Measurements from ENCODE around the gene MLIP. TPM values are rescaled to one million over a fixed set of nuclear protein-coding genes. Genes with fewer than 3 reads are reported as not detected.

Gene MLIP
- total and polyA plus RNA-seq, 7 experiments from 2014 or later, result not detected

DNA sequence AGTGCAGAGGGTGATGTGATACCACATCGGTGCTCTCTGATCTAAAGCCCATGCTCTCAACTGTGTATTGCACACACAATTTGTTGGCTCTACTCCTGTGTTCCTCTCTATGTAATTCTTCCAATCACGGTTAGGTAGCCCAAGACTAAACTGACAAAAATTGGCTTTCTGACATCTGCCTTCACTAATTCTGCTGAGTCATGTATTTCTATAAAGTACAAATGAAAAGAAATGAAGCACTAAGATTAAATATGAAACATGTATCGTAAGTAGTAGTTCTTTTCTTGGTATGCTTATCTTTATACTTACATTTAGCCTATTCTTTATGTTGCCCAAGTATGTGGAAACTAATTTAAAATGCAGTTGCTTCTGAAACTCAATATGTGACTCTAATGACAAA is 7.7 kb upstream of the MLIP start:
- no peaks in the 10 kb centered on the region for H3K4me1 ChIP-seq (ENCODE audit: control insufficient read depth in 2 of 2, insufficient read depth in 2 of 2, low read length in 2 of 2)
- peaks cover 0 to 7% (median 0%) of the 10 kb centered on the region in 11 donors for H3K9me3 Mint-ChIP-seq
- H3K27ac Mint-ChIP-seq, result no peak overlapping the region
- no peaks in the 10 kb centered on the region for H3K4me1 Mint-ChIP-seq
- no peaks in the 10 kb centered on the region for H3K36me3 Mint-ChIP-seq
- POLR2A ChIA-PET, result no interaction called here
- H3K36me3 ChIP-seq (ENCODE audit: control insufficient read depth in 2 of 3, insufficient read depth in 3 of 3, low read length in 3 of 3), result no peaks in the 10 kb centered on the region
- no peak overlapping the region for H3K4me3 ChIP-seq (ENCODE audit: low read length)
- no peak overlapping the region for H3K27ac ChIP-seq (ENCODE audit: low read depth, low read length)
- H3K9me3 ChIP-seq (ENCODE audit: control insufficient read depth in 2 of 3, low read length in 3 of 3), result no peaks in the 10 kb centered on the region
- H3K4me3 Mint-ChIP-seq, result no peak overlapping the region
- intact Hi-C loops (cut with micrococcal nuclease), result no loop called here
- no peak for DNase-seq
- no peak for ATAC-seq
- CTCF ChIA-PET, result no interaction called here
- no peaks in the 10 kb centered on the region for H3K27me3 ChIP-seq (ENCODE audit: control insufficient read depth in 2 of 2, insufficient read depth in 2 of 2, low read length in 2 of 2)
- H3K27me3 Mint-ChIP-seq, result peaks cover 0 to 4% (median 0%) of the 10 kb centered on the region in 5 donors

DNA sequence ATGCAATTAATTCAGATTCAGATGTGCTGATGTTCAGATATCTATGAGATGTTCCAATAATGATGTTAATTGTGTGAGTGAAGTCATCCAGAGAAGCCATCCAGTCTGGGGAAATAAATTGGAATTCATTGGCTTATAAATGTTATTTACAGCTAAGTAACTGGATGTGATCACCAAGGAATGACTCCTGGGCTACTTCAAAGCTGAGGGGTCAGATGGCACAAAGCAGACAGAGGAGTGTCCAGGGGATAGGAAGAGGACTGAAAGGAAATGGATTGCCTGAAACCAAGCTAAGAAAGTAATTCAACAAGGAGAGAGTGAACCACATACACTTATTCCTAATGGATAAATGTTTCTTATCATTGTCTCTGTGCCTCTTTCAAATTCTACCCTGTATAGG is 4.5 kb upstream of the MLIP start:
- ATAC-seq (no peak), DNase-seq (no peak)
- CTCF ChIA-PET, result no interaction called here
- Histone ChIP-seq H3K27ac (ENCODE audit: low read depth, low read length) (no peak overlapping the region), H3K4me1 (ENCODE audit: control insufficient read depth in 2 of 2, insufficient read depth in 2 of 2, low read length in 2 of 2) (no peaks in the 10 kb centered on the region), H3K4me3 (ENCODE audit: low read length) (no peak overlapping the region), H3K36me3 (ENCODE audit: control insufficient read depth in 2 of 3, insufficient read depth in 3 of 3, low read length in 3 of 3) (no peaks in the 10 kb centered on the region), H3K27me3 (ENCODE audit: control insufficient read depth in 2 of 2, insufficient read depth in 2 of 2, low read length in 2 of 2) (no peaks in the 10 kb centered on the region), H3K9me3 (ENCODE audit: control insufficient read depth in 2 of 3, low read length in 3 of 3) (no peaks in the 10 kb centered on the region)
- H3K4me3 Mint-ChIP-seq, result no peak overlapping the region
- H3K27me3 Mint-ChIP-seq, result peaks cover 0 to 4% (median 0%) of the 10 kb centered on the region in 5 donors
- H3K9me3 Mint-ChIP-seq, result peaks cover 0 to 7% (median 0%) of the 10 kb centered on the region in 11 donors
- POLR2A ChIA-PET, result no interaction called here
- H3K27ac Mint-ChIP-seq, result no peak overlapping the region
- H3K4me1 Mint-ChIP-seq, result no peaks in the 10 kb centered on the region
- intact Hi-C loops (cut with micrococcal nuclease), result no loop called here
- H3K36me3 Mint-ChIP-seq, result no peaks in the 10 kb centered on the region

DNA sequence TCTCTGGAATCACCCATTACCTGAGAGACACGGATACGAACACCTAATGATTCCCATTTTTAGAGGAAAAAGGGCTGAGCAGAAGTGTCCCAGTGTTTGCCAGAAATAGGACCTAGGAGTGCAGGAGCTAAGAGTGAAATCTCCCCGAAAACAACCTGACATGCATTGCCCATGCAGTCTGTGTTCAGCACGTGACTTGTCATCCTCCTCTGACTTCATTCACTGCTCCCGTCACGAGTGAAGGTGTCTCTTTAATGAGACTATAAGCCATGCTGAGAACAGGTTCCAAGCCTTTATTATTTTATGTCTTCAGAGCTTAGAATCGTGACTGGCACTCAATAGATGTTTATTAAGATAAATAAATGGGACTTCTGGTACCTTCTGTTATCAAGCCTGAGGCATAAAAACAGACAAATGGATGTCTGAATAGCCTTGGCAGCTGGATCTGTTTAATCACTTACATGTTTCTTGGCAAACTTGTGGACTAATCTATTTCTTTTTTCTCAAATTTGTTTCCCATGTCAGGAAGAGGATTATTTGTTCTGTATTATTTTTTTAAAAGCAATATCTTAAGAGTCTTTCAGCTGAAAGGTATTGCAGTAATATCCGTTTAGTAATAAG is 3.7 kb upstream of the MLIP start:
- no peaks in the 10 kb centered on the region for H3K27me3 ChIP-seq (ENCODE audit: control insufficient read depth in 2 of 2, insufficient read depth in 2 of 2, low read length in 2 of 2)
- H3K27ac ChIP-seq (ENCODE audit: low read depth, low read length), result no peak overlapping the region
- ChIA-PET CTCF (no interaction called here), POLR2A (no interaction called here)
- Mint-ChIP-seq H3K36me3 (no peaks in the 10 kb centered on the region), H3K4me3 (no peak overlapping the region), H3K27me3 (no peaks in the 10 kb centered on the region), H3K9me3 (peaks cover 0 to 7% (median 0%) of the 10 kb centered on the region in 11 donors), H3K4me1 (no peaks in the 10 kb centered on the region), H3K27ac (no peak overlapping the region)
- H3K4me1 ChIP-seq (ENCODE audit: control insufficient read depth in 2 of 2, insufficient read depth in 2 of 2, low read length in 2 of 2), result no peaks in the 10 kb centered on the region
- H3K36me3 ChIP-seq (ENCODE audit: control insufficient read depth in 2 of 3, insufficient read depth in 3 of 3, low read length in 3 of 3), result no peaks in the 10 kb centered on the region
- no peak overlapping the region for H3K4me3 ChIP-seq (ENCODE audit: low read length)
- no peaks in the 10 kb centered on the region for H3K9me3 ChIP-seq (ENCODE audit: control insufficient read depth in 2 of 3, low read length in 3 of 3)
- DNase-seq (no peak), ATAC-seq (no peak)
- intact Hi-C loops (cut with micrococcal nuclease), result no loop called here

DNA sequence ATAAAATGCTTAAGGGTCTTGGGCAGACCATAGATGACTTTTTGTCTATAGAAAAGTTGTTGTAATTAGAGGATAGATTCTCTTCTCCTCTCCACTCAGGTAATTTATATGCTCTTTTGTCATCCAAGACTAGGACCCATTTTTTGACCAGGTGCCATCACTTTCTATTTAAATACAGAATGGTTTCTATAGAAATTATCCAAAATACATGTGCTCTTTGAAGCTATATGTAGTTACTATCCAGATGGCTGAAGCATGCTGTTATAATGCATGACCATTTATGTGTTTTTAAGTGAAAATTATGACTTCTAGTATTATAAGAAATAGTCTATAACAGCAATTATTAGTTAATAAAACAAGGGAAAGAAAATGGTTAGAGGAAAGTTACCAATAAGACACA is 3.0 kb upstream of the MLIP start:
- H3K36me3 ChIP-seq (ENCODE audit: control insufficient read depth in 2 of 3, insufficient read depth in 3 of 3, low read length in 3 of 3), result no peaks in the 10 kb centered on the region
- H3K36me3 Mint-ChIP-seq, result no peaks in the 10 kb centered on the region
- no peaks in the 10 kb centered on the region for H3K4me1 ChIP-seq (ENCODE audit: control insufficient read depth in 2 of 2, insufficient read depth in 2 of 2, low read length in 2 of 2)
- ATAC-seq (no peak), DNase-seq (no peak)
- H3K27ac ChIP-seq (ENCODE audit: low read depth, low read length), result no peak overlapping the region
- POLR2A ChIA-PET, result no interaction called here
- H3K4me1 Mint-ChIP-seq, result no peaks in the 10 kb centered on the region
- intact Hi-C loops (cut with micrococcal nuclease), result no loop called here
- CTCF ChIA-PET, result no interaction called here
- H3K27me3 ChIP-seq (ENCODE audit: control insufficient read depth in 2 of 2, insufficient read depth in 2 of 2, low read length in 2 of 2), result no peaks in the 10 kb centered on the region
- H3K27ac Mint-ChIP-seq, result no peak overlapping the region
- H3K9me3 ChIP-seq (ENCODE audit: control insufficient read depth in 2 of 3, low read length in 3 of 3), result no peaks in the 10 kb centered on the region
- no peak overlapping the region for H3K4me3 Mint-ChIP-seq
- H3K27me3 Mint-ChIP-seq, result no peaks in the 10 kb centered on the region
- peaks cover 0 to 7% (median 0%) of the 10 kb centered on the region in 11 donors for H3K9me3 Mint-ChIP-seq
- no peak overlapping the region for H3K4me3 ChIP-seq (ENCODE audit: low read length)

DNA sequence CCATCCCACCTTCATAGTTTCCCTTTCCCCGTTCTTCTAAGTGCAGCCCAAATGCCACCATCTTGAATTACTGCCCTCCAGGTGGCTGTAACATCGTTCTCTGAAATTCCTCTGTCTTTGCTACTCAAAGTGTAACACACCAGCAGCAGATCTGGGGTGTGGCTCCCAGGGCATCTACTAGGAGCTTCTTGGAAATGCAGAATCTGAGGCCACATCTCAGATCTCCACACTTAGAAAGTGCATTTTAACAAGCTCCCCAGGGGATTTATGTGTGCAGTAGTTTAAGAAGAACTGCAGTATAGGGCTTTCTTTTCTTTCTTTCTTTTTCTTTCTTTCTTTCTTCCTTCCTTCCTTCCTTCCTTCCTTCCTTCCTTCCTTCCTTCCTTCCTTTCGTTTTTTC is 1.7 kb upstream of the MLIP start:
- intact Hi-C loops (cut with micrococcal nuclease), result no loop called here

DNA sequence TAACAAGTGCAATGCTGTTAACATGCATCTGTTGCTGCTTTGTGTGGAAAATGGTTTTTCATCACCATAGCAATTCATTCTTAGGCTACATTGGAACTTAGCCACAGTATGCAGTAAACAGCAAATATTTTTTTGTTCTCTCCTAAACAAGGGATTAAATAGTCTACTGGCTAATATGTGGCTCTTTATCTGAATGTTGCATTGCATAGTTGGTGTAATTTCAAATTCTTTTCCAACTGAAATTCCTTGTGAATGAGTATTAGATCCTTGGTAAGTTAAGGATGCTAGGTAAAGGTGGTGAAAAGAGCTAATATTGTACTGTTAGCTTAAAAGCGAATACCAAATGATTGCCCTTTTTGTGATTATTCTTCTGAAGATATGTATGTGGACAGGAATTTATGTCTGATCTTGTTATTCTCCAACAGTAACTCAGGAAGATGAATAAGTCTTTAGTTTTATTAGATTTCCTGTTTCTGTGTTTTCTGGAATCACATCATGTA is 958 bp downstream of the MLIP start:
- Histone ChIP-seq H3K36me3 (ENCODE audit: control insufficient read depth in 2 of 3, insufficient read depth in 3 of 3, low read length in 3 of 3) (no peaks in the 10 kb centered on the region), H3K4me1 (ENCODE audit: control insufficient read depth in 2 of 2, insufficient read depth in 2 of 2, low read length in 2 of 2) (no peaks in the 10 kb centered on the region), H3K27ac (ENCODE audit: low read depth, low read length) (no peak overlapping the region), H3K4me3 (ENCODE audit: low read length) (no peak overlapping the region), H3K9me3 (ENCODE audit: control insufficient read depth in 2 of 3, low read length in 3 of 3) (no peaks in the 10 kb centered on the region), H3K27me3 (ENCODE audit: control insufficient read depth in 2 of 2, insufficient read depth in 2 of 2, low read length in 2 of 2) (no peaks in the 10 kb centered on the region)
- no peak for ATAC-seq
- intact Hi-C loops (cut with micrococcal nuclease), result no loop called here
- H3K4me1 Mint-ChIP-seq, result no peaks in the 10 kb centered on the region
- POLR2A ChIA-PET, result no interaction called here
- H3K36me3 Mint-ChIP-seq, result peaks cover 0 to 10% (median 0%) of the 10 kb centered on the region in 5 donors
- H3K27me3 Mint-ChIP-seq, result peaks cover 0 to 11% (median 0%) of the 10 kb centered on the region in 5 donors
- DNase-seq, result no peak
- H3K9me3 Mint-ChIP-seq, result peaks cover 0 to 19% (median 3%) of the 10 kb centered on the region in 11 donors
- H3K27ac Mint-ChIP-seq, result no peak overlapping the region
- CTCF ChIA-PET, result no interaction called here
- H3K4me3 Mint-ChIP-seq, result no peak overlapping the region

More for the DNA sequence above, 1.7 kb upstream of the MLIP start:
- H3K4me1 ChIP-seq (ENCODE audit: control insufficient read depth in 2 of 2, insufficient read depth in 2 of 2, low read length in 2 of 2), result no peaks in the 10 kb centered on the region
- no peaks in the 10 kb centered on the region for H3K36me3 ChIP-seq (ENCODE audit: control insufficient read depth in 2 of 3, insufficient read depth in 3 of 3, low read length in 3 of 3)
- H3K27me3 ChIP-seq (ENCODE audit: control insufficient read depth in 2 of 2, insufficient read depth in 2 of 2, low read length in 2 of 2), result no peaks in the 10 kb centered on the region
- no peak overlapping the region for H3K27ac ChIP-seq (ENCODE audit: low read depth, low read length)
- Mint-ChIP-seq H3K27me3 (peaks cover 0 to 4% (median 0%) of the 10 kb centered on the region in 5 donors), H3K4me3 (no peak overlapping the region), H3K4me1 (no peaks in the 10 kb centered on the region), H3K9me3 (peaks cover 0 to 9% (median 0%) of the 10 kb centered on the region in 11 donors), H3K27ac (no peak overlapping the region), H3K36me3 (peaks cover 0 to 4% (median 0%) of the 10 kb centered on the region in 5 donors)
- no peak overlapping the region for H3K4me3 ChIP-seq (ENCODE audit: low read length)
- CTCF ChIA-PET, result no interaction called here
- no peaks in the 10 kb centered on the region for H3K9me3 ChIP-seq (ENCODE audit: control insufficient read depth in 2 of 3, low read length in 3 of 3)
- DNase-seq, result no peak
- ATAC-seq, result no peak
- POLR2A ChIA-PET, result no interaction called here

DNA sequence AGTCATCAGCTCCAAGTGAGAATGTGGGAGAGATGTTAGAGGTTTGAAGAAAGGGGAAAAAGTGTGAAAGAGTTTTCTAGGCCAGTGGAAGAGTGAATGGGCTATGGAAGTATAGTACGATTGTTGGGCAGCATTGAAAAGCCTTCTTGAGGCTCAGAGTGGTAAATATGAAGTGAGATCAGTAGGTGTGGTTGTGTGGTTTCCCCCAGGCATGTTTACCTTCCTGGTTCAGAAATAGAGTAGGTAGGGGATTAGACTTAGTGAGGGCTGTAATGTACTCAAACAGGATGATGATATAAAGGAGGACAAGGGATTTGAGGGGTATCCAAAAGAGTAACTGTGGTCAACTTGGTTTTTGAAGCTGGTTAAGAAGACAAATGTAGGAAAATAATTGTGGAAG is 3.7 kb downstream of the MLIP start:
- no peak for DNase-seq
- Histone ChIP-seq H3K27me3 (ENCODE audit: control insufficient read depth in 2 of 2, insufficient read depth in 2 of 2, low read length in 2 of 2) (no peaks in the 10 kb centered on the region), H3K4me3 (ENCODE audit: low read length) (no peak overlapping the region), H3K4me1 (ENCODE audit: control insufficient read depth in 2 of 2, insufficient read depth in 2 of 2, low read length in 2 of 2) (no peaks in the 10 kb centered on the region), H3K9me3 (ENCODE audit: control insufficient read depth in 2 of 3, low read length in 3 of 3) (no peaks in the 10 kb centered on the region), H3K36me3 (ENCODE audit: control insufficient read depth in 2 of 3, insufficient read depth in 3 of 3, low read length in 3 of 3) (no peaks in the 10 kb centered on the region), H3K27ac (ENCODE audit: low read depth, low read length) (no peak overlapping the region)
- no peak for ATAC-seq
- Mint-ChIP-seq H3K4me3 (no peak overlapping the region), H3K4me1 (no peaks in the 10 kb centered on the region), H3K27me3 (peaks cover 0 to 11% (median 0%) of the 10 kb centered on the region in 5 donors), H3K27ac (no peak overlapping the region), H3K36me3 (peaks cover 0 to 10% (median 0%) of the 10 kb centered on the region in 5 donors), H3K9me3 (peaks cover 0 to 23% (median 3%) of the 10 kb centered on the region in 11 donors)
- intact Hi-C loops (cut with micrococcal nuclease), result no loop called here
- ChIA-PET POLR2A (no interaction called here), CTCF (no interaction called here)

Measured in naive thymus-derived CD4-positive, alpha-beta T cell (primary cell).